Stimulated activated CD8-positive, alpha-beta memory T cell treated with anti-CD3 and anti-CD28 coated beads, Interleukin-15, amount 100 ng/mL, for 4 hours (primary cell): ENCODE data around the gene OR1N2.
A peak's percentile ranks its signal among the peaks of the same experiment; 100 is the strongest.
"Not testable (repeated sequence)": the region's sequence is repeated elsewhere in the genome, so short reads cannot be mapped to it uniquely, and the experiment has no call there.

Experiments
- DNase-seq, 2 donors: peaks; one replicate each; pipeline ENCODE4 v3.0.0-alpha.2; 2020; ENCODE audit warnings: low read depth in 2 of 2

The OR1N2 gene, protein sequence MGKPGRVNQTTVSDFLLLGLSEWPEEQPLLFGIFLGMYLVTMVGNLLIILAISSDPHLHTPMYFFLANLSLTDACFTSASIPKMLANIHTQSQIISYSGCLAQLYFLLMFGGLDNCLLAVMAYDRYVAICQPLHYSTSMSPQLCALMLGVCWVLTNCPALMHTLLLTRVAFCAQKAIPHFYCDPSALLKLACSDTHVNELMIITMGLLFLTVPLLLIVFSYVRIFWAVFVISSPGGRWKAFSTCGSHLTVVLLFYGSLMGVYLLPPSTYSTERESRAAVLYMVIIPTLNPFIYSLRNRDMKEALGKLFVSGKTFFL

DNA sequence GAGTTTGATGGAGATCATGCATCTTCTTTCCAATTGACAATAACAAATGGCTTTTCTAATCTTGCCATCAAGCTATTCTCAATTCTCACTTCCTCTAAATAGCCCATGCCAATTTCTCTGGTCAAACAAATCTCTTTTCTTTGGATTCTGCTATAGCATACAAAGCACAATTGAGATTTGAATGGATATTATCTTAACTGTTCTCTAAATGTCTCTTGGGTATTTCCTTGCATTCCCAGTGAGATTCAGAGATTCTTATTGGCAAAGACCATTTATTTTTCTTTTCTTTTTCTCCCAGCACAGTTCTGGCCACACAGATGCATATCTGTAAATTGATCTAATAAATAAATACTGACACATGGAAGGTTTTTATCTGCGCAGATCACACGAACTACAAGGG, at the start of gene OR1N2:
Gene OR1N2 (plus strand): TSS at position 301 of the 400 bp plus-strand sequence. CDS start 100 bp downstream, outside the sequence.
- no peak for DNase-seq

DNA sequence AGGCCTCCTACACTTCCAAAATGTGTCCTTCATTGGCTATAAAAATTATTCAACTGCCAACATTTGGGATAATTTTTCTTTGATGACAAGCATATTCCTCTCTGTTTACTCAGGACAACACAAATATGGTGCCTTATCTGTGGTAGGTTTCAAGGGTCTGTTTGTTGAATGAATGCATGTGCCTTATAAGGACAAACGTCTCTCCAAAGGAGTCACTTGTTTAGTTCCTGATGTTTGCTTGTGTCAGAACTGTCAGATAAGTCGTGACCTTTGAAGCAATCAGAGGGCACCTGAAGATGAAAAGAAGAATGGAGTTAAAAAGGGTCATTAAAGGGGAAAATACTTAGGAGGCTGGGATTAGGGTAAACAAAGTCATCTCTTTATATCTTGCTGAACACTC, 45.9 kb upstream of the OR1N2 start:
- DNase-seq = no peak

DNA sequence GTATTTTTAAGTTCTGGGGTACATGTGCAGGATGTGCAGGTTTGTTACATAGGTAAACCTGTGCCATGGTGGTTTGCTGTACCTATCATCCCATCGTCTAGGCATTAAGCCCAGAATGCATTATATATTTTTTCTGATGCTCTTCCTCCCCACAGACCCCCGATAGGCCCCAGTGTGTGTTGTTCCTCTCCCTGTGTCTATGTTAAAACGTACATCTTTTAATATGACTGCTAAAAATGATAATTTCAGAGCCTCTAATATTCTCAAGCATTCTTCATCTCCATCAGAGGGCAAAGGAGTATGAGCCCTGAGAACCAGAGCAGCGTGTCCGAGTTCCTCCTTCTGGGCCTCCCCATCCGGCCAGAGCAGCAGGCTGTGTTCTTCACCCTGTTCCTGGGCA, 42.4 kb upstream of the OR1N2 start, which contains the start of gene OR1J2:
Gene OR1J2 (plus strand): TSS at position 301 of the 400 bp plus-strand sequence. CDS start 0 bp downstream, at position 301.
- no peak for DNase-seq

DNA sequence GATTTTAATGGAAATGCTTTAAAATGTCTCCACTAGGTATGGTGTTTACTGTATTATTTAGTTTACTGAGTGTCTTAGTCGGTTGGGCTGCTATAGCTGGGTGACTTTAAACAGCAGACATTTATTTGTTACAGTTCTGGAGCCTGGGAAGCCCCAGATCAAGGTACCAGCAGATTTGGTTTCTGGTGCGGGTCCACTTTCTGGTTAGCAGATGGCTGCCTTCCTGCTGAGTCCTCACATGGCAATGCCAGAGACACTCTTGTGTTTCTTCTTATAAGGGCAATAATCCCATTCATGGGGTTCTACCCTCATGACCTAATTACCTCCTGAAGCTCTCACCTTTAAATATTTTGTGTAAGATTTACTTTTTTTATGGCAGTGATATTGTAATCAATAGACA, 34.7 kb upstream of the OR1N2 start:
- DNase-seq = no peak

DNA sequence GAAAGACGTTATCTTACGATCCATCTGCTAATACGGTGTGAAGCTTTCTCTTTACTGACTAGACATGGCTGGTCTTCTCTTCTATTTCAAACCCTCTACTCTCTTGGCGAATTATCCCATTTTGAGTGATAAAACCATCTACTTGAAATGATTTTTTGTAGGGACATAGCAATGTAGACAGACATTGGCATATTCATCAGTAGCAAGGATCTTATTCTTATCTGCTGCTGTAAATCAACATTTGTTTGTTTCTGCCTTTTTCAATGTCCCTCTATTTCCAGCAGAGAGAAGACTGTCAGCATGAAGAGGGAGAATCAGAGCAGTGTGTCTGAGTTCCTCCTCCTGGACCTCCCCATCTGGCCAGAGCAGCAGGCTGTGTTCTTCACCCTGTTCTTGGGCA, 34.1 kb upstream of the OR1N2 start, which contains the start of gene OR1J4:
Gene OR1J4 (plus strand): TSS at position 301 of the 400 bp plus-strand sequence. CDS start 0 bp downstream, at position 301.
- no peak for DNase-seq

DNA sequence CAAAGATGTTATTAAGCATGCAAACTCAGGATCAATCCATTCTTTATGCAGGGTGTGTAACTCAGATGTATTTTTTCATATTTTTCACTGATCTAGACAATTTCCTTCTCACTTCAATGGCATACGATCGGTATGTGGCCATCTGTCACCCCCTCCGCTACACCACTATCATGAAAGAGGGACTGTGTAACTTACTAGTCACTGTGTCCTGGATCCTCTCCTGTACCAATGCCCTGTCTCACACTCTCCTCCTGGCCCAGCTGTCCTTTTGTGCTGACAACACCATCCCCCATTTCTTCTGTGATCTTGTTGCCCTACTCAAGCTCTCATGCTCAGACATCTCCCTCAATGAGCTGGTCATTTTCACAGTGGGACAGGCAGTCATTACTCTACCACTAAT, 33.5 kb upstream of the OR1N2 start:
- no peak for DNase-seq

DNA sequence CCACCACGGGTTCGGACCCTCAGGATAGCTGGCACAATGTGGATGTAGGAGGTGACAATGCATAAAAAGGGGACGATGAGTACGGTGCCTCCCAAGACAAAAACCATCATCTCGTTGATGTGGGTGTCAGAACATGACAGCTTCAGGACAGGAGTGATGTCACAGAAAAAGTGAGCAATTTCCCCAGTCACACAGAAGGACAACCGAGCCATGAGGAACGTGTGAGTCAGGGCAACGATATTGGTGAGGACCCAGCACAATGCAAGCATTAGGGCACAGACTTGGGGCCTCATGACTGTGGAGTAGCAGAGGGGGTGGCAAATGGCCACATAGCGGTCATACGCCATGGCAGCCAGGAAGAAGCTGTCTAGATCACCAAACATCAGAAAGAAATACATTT, 26.3 kb upstream of the OR1N2 start:
- DNase-seq = no peak

DNA sequence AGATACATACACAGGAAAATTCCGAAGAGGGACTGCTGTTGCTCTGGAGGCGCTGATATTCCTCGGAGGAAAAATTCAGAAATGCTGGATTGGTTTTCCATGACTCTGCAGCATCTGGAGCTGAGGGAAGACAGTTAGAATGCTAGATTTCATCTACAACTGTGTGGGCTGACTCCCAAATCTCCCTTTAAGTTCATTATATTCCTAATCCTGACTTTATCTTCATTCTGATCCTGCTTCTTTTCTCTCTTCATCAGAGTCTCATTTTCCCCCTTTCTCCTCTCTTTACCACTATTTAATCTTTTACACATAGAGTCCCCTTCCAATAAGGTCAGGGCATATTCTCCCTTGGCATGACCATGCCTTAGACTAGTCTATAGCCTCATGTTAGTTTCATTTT, 25.7 kb upstream of the OR1N2 start, which contains the start of gene OR1N1:
Gene OR1N1 (minus strand): TSS at position 101 of the 400 bp plus-strand sequence. CDS start 0 bp downstream, at position 101.
- DNase-seq = no peak

DNA sequence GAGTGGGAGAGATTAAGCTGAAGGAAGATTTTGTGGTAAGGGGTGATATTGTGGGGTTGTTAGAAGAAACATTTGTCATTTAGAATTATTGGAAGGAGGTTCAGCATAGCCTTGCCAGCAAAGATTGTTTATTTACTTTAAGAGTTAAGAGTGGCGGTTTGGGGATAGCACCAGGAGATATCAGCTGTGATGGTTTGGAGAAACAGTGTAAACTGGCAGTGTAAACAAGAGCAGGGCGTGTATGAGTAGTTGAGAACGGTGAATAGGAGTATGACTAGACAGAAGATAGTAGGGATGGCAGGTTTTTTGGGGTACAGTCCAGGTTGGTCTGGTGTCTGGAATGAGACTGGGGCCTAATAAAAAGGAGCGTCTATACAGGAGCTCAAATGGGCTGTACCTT, 21.8 kb upstream of the OR1N2 start:
- DNase-seq = not testable (repeated sequence)

DNA sequence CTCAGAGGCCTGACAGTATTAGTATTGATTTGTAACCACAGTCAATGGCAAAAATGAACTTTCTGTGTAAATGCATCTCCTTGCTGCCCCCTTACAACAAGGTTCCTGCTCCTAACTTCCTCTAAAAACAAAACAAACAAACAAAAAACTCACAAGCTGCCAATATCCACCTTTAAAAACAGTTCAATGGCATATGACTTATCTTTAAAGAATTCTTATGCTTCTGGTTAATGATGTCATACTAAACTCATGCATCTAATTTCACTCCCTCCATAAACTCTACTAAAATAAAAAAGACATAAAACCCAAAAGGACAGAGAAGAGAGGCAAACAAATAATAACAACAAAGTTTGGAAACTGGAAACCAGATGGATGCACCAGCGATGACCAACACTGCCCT, 16.8 kb upstream of the OR1N2 start:
- DNase-seq = no peak

DNA sequence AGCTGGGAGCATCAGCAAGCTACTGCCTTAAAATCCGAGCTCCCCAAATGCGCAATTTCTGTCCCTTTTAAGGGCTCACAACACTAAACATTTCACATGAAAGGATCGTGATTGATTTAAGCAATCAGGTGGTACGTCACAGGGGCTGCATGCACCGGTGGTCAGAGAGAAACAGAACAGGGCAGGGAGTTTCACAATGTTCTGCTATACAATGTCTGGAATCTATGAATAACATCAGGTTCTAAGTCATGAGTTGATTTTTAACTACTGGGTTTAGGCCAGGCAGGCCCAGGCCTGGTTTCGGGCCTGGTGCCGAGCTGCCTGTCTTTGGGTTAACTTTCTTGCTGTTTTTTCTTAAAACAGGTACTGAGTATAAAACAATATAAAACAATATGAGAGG, 15.8 kb upstream of the OR1N2 start:
- DNase-seq = not testable (repeated sequence)

DNA sequence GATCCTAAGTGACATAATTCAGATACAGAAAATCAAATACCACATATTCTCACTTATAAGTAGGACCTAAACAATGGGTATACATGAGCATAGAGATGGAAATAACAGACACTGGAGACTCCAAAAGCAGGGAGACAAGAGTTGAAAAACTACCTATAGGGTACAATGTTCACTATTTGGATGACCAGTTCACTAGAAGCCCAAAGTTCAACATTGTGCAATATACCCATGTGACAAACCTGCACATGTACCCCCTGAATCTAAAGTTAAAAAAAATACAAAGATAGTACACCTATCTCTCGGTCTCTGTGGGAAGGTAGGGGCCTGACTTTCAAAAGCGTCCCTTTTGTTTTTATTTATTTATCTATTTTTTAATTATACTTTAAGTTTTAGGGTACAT, 14.2 kb upstream of the OR1N2 start:
- DNase-seq = no peak

DNA sequence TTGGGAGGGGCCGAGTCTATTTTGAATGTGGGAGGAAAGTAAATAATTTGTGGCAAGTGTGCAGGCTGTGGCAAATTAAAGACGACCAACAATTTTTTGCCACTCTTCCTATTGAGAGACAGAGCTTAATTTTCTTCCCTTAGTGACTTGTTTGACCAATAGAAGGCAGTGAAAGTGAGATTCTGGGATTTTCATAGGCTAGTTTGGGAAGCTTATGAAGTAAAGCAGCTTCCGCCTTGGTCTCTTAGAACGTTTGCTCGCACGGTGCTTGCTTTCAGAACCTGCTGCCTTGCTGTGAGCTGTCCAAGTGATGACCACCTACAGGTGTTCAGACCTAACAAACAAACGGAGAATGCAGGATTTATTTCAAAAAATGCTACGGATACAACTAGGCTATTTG, 6.7 kb upstream of the OR1N2 start:
- no peak for DNase-seq

DNA sequence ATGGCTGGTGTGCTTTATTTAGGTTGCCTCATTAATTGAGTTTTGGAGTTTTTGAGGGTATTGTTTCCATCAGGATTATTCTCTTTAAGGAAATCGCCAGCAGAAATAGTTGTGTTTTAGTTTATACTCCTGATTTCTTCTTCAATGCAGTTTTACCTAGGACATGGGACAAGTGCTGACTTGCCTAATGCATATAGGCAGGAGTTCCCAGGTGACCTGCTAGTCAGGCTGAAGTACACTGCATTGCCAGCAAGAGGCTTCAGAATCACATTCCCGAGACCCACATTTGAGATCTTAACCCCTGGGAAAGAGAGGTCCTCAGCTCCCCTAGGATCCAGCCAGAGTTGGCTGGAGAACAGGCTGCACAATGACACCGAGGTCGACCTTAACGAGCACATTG, 1.5 kb upstream of the OR1N2 start:
- DNase-seq = no peak

DNA sequence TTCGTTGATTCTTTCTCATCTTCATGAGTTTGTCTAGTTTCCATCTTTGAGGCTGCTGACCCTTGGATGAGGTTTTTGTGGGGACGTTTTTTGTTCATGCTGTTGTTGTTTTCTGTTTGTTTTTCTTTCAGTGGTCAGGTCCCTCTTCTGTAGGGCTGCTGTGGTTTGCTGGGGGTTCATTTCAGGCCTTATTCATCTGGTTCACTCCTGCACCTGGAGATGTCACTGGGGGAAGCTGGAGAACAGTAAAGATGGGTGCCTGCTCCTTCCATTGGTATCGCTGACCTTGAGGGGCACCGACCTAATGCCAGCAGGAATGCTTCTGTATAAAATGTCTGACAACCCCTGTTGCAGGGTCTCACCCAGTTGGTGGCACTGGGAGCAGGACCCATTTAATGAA, 8.5 kb downstream of the OR1N2 start:
- no peak for DNase-seq

DNA sequence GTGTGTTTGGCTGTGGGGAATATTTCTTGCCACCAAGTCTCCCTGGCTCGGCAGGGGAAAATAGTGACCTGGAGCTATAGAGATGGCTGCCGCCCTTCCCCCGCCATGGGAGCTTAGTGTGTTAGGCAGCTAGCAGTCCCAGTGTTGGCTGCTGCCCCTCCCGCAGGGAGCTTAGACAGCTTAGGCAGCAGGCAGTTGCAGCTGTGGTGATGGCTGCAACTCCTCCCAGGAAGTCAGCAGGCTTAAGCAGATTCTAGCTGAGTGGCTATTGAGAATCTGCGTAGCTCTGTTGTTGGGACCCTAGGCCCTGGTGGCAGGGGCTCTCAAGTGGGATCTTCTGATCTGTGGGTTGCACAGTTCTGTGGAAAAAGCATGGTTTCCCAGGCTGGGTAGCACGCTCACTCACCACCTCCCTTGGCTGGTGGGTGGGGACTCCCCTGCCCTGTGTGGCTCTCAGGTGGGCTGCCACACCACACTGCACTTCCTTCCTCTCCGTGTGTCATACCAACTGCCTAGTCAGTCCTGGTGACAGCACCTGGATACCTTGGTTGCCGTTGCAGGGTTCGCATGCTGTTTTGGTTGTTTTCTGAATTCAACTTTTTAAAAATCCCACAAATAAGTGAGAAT, 9.3 kb downstream of the OR1N2 start:
- DNase-seq = peak; percentile 4 to 26

DNA sequence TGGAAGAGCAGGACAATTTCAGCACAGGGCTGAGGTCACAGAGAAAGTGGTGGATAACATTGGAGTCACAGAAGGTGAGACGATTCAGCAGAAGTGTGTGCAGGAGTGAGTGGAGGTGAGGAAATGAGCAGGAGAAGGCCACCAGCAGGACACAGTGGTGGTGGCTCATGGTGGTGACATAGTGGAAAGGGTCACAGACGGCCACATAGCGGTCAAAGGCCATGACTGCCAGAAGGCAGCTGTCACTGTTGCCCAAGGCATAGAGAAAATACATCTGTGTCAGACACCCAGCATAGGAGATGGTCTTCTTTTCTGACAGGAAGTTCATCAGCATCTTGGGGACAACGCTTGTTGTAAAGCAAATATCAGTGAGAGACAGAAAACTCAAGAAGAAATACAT, 15.0 kb downstream of the OR1N2 start:
- DNase-seq = no peak

DNA sequence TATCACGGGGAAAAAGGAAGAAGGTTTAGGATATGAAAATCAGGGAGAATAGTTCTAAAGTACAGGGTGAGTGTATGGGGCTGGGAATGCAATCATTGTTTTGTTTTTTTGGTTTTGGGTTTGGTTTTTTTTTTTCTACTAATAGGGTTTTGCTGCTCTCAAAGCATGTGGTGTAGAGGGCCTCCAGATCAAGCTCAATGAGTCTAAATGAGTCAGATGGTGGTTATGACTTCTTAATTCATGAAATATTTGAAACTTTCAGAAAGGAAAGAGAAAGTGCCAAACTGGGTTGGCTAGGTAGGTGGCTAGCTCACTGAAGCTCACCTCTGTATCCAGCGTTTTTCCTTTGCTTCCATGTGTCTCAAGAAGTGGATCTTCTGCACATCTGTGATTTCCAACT, 19.5 kb downstream of the OR1N2 start:
- DNase-seq = no peak

DNA sequence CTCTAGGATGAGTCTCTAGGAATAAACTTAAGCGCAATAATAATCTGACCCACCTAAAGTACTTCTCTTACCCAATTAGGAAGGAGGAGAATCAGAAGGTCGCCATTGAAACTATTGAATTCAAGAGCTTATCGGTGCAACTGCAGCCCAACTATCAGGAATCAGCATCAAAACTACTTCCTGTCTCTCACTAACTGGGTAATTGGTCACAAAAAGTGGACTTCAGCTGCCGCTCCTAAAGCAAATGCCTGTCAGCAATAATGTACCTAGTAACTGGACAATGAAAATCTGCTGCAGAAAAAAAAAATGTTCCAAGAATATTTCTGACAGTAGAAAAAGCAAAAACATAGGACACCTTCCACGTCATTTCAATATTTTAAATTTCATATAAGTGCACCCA, 27.0 kb downstream of the OR1N2 start:
- DNase-seq = no peak

DNA sequence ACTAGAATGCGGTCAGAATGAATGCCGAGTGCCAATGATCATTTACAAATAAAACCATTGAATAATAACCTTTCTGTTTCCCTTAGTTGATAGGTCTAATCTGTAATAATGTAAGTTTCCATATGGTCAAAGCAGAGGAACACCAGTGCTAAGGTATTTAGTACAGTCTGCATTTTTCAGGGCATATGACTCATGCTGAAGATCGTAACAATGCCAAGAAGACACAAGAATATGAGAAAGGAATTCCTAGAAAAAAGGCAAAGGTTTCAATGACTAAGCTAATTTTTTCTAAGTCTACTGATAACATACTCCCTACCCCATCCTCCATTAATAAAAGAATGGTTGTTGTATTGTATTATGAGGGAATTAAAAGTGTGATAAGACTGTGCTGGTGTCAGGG, 27.4 kb downstream of the OR1N2 start:
- no peak for DNase-seq

DNA sequence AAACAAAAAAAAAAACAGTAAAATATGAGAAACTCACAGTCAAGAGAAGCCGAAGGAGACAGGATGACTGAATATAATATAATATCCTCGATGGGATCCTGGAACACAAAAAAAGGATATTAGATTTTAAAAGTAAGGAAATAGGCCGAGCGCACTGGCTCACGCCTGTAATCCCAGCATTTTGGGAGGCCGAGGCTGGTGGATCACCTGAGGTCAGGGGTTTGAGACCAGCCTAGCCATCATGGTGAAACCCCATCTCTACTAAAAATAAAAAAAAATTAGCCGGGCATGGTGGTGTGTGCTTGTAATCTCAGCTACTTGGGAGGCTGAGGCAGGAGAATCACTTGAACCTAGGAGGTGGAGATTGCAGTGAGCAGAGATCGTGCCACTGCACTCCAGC, 30.4 kb downstream of the OR1N2 start, which contains the start of gene OR1L8:
Gene OR1L8 (minus strand): TSS at position 101 of the 400 bp plus-strand sequence. CDS start 14,907 bp downstream, outside the sequence.
- not testable (repeated sequence) for DNase-seq
